NCI-H1694 treated with DMSO at 0.1 percent for 48 hours (cell line): ENCODE results near the gene UVSSA.

Experiments
- DNase-seq: peaks from one replicate; lab custom pipeline; 2025; lab: John Stamatoyannopoulos, UW

Gene UVSSA

GRCh38 chr4:1349359-1350168 lies 2.6 kb downstream of the UVSSA start:
- DNase-seq = no peak

- DNase-seq = no peak
These were observed 3.1 kb downstream of the UVSSA start for GRCh38 chr4:1350169-1350520.

GRCh38 chr4:1351854-1352566 lies 5.0 kb downstream of the UVSSA start:
- DNase-seq = peak; percentile 36

- no peak for DNase-seq
These were observed 5.5 kb downstream of the UVSSA start for GRCh38 chr4:1352567-1352900.

GRCh38 chr4:1353186-1354055 lies 6.4 kb downstream of the UVSSA start:
- DNase-seq = no peak

- DNase-seq = no peak
These were observed 7.4 kb downstream of the UVSSA start for GRCh38 chr4:1354136-1354982.

GRCh38 chr4:1354983-1355275 lies 7.9 kb downstream of the UVSSA start:
- DNase-seq = no peak

- no peak for DNase-seq
These were observed 8.4 kb downstream of the UVSSA start for GRCh38 chr4:1355378-1355777.

GRCh38 chr4:1356181-1356998 lies 9.4 kb downstream of the UVSSA start:
- no peak for DNase-seq

- DNase-seq = no peak
These were observed 10.6 kb downstream of the UVSSA start for GRCh38 chr4:1357356-1358248.

GRCh38 chr4:1358421-1359143 lies 11.6 kb downstream of the UVSSA start:
- DNase-seq = no peak

GRCh38 chr4:1359144-1359501 lies 12.1 kb downstream of the UVSSA start:
- DNase-seq = no peak

GRCh38 chr4:1359976-1360375 lies 13.0 kb downstream of the UVSSA start:
- DNase-seq = no peak

GRCh38 chr4:1360423-1361283 lies 13.6 kb downstream of the UVSSA start:
- no peak for DNase-seq

GRCh38 chr4:1361431-1361830 lies 14.4 kb downstream of the UVSSA start:
- no peak for DNase-seq

- DNase-seq = no peak
These were observed 15.0 kb downstream of the UVSSA start for GRCh38 chr4:1362046-1362445.

GRCh38 chr4:1362521-1362920 lies 15.5 kb downstream of the UVSSA start:
- no peak for DNase-seq

GRCh38 chr4:1363513-1363912 lies 16.5 kb downstream of the UVSSA start:
- no peak for DNase-seq

- DNase-seq = no peak
These were observed 17.2 kb downstream of the UVSSA start for GRCh38 chr4:1364217-1364616.
